Stimulated activated CD8-positive, alpha-beta memory T cell treated with anti-CD3 and anti-CD28 coated beads, Interleukin-7, amount 100 ng/mL, for 24 hours (primary cell): Measurements from ENCODE around the gene NEGR1.

Experiments used
- DNase-seq: peaks from one replicate; pipeline ENCODE4 v3.0.0-alpha.2; 2020; ENCODE audit warnings: low read depth

NEGR1 gene

GRCh38 chr1:71778940-71779339 lies 503.4 kb downstream of the NEGR1 start:
- no peak for DNase-seq

GRCh38 chr1:71777094-71777493 lies 505.2 kb downstream of the NEGR1 start:
- no peak for DNase-seq

GRCh38 chr1:71774705-71775104 lies 507.6 kb downstream of the NEGR1 start:
- no peak for DNase-seq

GRCh38 chr1:71770121-71770520 lies 512.2 kb downstream of the NEGR1 start:
- DNase-seq: no peak

GRCh38 chr1:71766748-71767147 lies 515.6 kb downstream of the NEGR1 start:
- no peak for DNase-seq

- no peak for DNase-seq
These were observed 519.7 kb downstream of the NEGR1 start for GRCh38 chr1:71762514-71763255.

GRCh38 chr1:71755441-71755840 lies 526.9 kb downstream of the NEGR1 start:
- no peak for DNase-seq

- DNase-seq: no peak
These were observed 528.6 kb downstream of the NEGR1 start for GRCh38 chr1:71753746-71754145.

GRCh38 chr1:71745326-71745725 lies 537.0 kb downstream of the NEGR1 start:
- no peak for DNase-seq

GRCh38 chr1:71743862-71744261 lies 538.5 kb downstream of the NEGR1 start:
- DNase-seq: no peak

GRCh38 chr1:71738910-71739309 lies 543.4 kb downstream of the NEGR1 start:
- no peak for DNase-seq

- no peak for DNase-seq
These were observed 544.1 kb downstream of the NEGR1 start for GRCh38 chr1:71738256-71738655.

- DNase-seq: no peak
These were observed 544.6 kb downstream of the NEGR1 start for GRCh38 chr1:71737768-71738167.

GRCh38 chr1:71733121-71733520 lies 549.2 kb downstream of the NEGR1 start:
- no peak for DNase-seq

- DNase-seq: no peak
These were observed 560.8 kb downstream of the NEGR1 start for GRCh38 chr1:71721532-71721931.

GRCh38 chr1:71719330-71719729 lies 563.0 kb downstream of the NEGR1 start:
- DNase-seq: no peak

GRCh38 chr1:71717186-71717585 lies 565.2 kb downstream of the NEGR1 start:
- no peak for DNase-seq

- DNase-seq: no peak
These were observed 570.9 kb downstream of the NEGR1 start for GRCh38 chr1:71711456-71711855.

- no peak for DNase-seq
These were observed 576.2 kb downstream of the NEGR1 start for GRCh38 chr1:71706029-71706671.

GRCh38 chr1:71698186-71698585 lies 584.2 kb downstream of the NEGR1 start:
- DNase-seq: no peak

- no peak for DNase-seq
These were observed 586.5 kb downstream of the NEGR1 start for GRCh38 chr1:71695821-71696220.

- DNase-seq: no peak
These were observed 587.3 kb downstream of the NEGR1 start for GRCh38 chr1:71695084-71695483.

GRCh38 chr1:71693581-71693980 lies 588.8 kb downstream of the NEGR1 start:
- DNase-seq: no peak

- no peak for DNase-seq
These were observed 592.7 kb downstream of the NEGR1 start for GRCh38 chr1:71689635-71690034.
